NCI-H748 (cell line): Measurements from ENCODE around the gene FAU.
A peak's percentile ranks its signal among the peaks of the same experiment; 100 is the strongest.

Experiments used
- DNase-seq: peaks from one replicate; lab custom pipeline; 2025; ENCODE audit not compliant: unreplicated experiment; lab: John Stamatoyannopoulos, UW

FAU gene

DNA sequence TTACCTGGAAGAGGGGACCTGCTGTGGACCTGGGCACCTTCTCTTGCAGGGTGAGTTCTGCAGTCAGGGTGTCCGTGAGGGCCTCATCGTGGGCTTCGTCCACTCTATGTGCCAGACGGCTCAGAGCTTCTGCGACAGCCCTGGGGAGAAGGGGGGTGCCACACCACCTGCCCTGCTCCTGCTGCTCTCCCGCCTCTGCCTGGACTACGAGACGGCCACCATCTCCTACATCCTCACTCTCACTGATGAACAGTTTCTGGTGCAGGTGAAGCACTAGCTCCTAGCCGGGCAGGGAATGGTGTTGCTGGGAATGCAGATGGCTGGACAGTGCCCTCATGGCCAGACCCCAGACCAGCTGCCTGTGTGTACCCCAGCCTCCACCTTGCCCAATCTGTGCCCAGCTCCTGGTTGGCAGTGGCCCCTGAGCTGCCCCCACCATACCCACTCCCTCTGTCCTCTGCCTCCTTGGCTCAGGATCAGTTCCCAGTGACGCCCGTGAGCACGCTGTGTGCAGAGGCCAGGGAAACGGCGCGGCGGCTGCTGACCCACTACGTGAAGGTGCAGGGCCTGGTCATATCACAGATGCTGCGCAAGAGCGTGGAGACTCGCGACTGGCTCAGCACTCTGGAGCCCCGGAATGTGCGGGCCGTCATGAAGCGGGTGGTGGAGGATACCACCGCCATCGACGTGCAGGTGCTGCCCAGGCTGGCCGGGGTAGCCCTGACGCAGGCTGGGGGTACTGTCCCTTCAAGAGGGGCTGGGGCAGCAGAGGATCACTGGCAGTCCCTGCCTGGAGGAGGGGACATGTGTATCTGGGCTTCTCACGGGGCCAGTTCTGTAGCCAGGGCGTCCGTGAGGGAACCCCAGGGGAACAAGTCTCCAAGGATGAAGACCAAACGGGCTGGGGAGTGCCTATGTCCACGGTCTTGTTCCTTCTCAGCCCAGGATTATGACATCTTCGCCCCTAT is 12.4 kb downstream of the FAU start:
- no peak for DNase-seq

DNA sequence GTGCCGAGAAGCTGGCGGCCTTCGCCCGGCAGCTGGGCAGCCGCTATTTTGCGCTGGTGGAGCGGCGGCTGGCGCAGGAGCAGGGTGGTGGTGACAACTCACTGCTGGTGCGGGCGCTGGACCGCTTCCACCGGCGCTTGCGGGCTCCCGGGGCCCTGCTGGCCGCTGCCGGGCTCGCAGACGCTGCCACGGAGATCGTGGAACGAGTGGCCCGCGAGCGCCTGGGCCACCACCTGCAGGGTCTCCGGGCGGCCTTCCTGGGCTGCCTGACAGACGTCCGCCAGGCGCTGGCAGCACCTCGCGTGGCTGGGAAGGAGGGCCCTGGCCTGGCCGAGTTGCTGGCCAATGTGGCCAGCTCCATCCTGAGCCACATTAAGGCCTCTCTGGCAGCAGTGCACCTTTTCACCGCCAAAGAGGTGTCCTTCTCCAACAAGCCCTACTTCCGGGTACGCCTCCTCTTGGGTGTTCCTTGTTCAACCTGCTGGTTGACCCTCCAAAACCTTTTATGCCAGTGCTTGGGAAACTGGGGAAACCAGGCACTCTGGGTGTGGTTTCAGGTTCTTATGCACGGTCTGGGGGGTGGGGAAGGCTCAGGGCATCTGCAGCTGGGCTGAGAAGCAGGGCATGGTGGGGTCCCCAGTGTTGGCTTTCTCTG is 13.3 kb downstream of the FAU start:
- no peak for DNase-seq

DNA sequence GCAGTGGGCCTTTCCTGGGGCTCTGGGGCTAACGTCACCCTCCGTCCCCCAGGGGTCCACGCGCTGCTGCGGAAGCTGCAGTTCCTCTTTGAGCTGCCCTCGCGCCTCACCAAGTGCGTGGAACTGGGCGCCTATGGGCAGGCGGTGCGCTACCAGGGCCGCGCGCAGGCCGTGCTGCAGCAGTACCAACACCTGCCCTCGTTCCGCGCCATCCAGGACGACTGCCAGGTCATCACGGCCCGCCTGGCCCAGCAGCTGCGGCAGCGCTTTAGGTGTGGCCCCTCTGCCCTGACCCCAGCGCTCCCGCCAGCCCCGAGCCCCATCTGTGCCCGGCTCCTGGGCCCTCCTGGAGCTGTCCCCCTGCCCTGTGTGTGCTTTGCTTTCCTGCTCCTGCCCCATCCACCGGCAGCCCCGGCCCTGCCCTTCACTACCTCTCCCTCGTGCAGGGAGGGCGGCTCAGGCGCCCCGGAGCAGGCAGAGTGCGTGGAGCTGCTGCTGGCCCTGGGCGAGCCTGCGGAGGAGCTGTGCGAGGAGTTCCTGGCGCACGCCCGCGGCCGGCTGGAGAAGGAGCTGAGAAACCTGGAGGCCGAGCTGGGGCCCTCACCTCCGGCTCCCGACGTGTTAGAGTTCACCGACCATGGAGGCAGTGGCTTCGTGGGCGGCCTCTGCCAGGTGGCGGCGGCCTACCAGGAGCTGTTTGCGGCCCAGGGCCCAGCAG is 14.0 kb downstream of the FAU start:
- DNase-seq: no peak

- no peak for DNase-seq
Observed at GRCh38 chr11:65107078-65107477, 14.9 kb downstream of the FAU start.

- no peak for DNase-seq
Observed at GRCh38 chr11:65104628-65105027, 17.3 kb downstream of the FAU start.

GRCh38 chr11:65103476-65103875 is 18.5 kb downstream of the FAU start:
- no peak for DNase-seq

DNA sequence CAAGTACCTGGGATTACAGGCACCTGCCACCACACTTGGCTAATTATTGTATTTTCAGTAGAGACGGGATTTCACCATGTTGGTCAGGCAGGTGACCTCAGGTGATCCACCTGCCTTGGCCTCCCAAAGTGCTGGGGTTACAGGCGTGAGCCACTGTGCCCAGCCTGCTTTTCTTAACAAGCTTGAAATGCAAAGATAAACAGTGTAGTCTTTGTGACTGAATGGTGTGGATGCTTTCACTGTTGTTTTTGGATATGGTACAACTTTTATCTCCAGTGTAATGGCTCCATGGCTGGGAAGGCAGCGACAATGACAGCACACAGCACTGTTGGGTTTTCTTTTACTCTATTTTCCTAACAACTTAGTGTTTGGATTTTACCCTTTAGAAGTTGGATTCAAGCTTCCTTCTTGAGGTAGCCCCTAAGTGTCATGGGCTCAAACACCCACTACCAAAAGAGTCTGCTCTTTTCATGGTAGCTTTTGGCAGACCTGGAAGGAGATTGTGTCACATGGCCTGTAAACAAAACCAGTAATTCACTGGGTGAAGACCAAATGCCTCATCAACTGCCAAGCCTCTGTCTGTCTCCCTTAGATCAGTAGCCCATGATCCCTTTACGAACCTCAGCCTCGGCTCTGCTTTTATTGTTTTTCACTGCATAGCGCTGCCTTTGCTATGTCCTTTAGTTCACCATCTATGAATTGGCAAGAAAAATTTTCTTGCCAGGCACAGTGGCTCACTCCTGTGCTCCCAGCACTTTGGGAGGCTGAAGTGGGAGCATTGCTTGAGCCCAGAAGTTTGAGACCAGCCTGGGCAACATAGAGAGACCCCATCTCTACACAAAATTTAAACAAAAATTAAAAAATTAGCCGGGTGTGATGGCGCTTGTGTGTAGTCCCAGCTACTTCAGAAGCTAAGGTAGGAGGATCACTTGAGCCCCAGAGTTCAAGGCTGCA is 19.5 kb downstream of the FAU start:
- DNase-seq: no peak

DNA sequence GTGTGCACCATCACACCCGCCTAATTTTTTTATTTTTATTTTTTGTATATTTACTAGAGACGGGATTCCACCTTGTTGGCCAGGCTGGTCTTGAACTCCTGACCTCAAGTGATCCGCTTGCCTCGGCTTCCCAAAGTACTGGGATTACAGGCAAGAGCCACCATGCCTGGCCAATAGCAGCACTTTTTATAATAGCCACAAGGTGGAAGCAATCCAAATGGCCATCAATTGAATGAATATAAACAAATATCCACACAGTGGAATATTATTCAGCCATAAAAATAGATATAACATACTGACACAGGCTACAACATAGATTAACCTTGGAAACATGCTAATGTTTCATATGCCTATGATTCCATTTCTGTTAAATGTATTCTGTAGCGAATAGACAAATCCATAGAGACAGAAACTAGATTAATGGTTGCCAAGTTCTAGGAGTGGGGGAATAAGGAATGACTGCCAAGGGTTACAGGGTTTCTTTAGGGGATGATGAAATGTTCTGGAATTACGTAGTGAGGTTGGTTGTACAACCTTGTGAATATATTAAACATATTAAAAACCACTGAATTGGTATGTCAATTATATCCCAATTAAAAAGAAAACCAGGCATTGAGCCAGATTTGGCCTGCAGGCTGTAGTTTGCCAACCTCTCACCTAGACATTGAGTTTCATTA is 21.1 kb downstream of the FAU start:
- DNase-seq: no peak

- DNase-seq: no peak
Observed at GRCh38 chr11:65096926-65097325, 25.0 kb downstream of the FAU start.

GRCh38 chr11:65095974-65096806 is 25.7 kb downstream of the FAU start, which contains the start of gene VPS51:
TSS of gene VPS51 (plus strand) at chr11:65096214. CDS start at chr11:65096251, 37 bp downstream.
- peak; percentile 93 for DNase-seq

GRCh38 chr11:65095427-65095826 is 26.5 kb downstream of the FAU start:
- no peak for DNase-seq

DNA sequence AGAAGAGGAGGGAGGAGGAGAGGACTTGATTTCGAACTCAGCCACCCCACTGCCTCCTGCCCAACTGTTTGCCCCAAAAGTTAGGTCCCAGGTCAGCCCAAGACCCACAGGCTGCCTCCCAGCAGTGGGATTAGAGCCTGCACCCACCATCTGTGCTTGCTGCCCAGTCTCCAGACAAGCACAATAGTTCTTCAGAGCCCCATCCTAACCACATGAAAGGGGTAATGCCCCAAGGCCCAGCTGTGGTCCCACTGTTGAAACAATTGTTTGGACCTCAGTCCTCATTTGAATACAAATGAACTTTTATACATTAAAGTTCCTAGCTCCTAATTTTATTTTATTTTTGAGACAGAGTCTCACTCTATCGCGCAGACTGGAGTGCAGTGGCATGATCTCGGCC is 31.3 kb downstream of the FAU start:
- DNase-seq: no peak

GRCh38 chr11:65089621-65090020 is 32.3 kb downstream of the FAU start:
- no peak for DNase-seq

- DNase-seq: no peak
Observed at GRCh38 chr11:65087827-65088226, 34.1 kb downstream of the FAU start.

- no peak for DNase-seq
Observed at GRCh38 chr11:65087216-65087615, 34.7 kb downstream of the FAU start.

DNA sequence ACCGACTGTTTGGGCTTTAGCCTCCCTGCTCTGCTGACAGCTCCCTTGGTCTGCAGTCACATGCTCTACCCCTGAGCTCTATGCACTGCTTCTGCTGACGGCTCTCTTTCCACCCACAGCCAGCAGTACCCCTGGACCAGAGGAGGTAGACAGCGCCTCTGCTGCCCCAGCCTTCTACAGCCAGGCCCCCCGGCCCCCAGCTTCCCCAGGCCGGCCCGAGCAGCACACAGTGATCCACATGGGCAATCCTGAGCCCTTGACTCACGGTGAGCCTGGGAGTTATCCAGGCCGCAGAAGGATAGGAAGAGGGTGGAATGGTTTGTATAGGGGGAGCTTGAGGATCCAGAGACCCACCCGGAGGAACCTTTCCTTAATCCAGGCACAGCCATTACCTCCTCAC is 35.1 kb downstream of the FAU start:
- DNase-seq: no peak

- no peak for DNase-seq
Observed at GRCh38 chr11:65085446-65085845, 36.5 kb downstream of the FAU start.

DNA sequence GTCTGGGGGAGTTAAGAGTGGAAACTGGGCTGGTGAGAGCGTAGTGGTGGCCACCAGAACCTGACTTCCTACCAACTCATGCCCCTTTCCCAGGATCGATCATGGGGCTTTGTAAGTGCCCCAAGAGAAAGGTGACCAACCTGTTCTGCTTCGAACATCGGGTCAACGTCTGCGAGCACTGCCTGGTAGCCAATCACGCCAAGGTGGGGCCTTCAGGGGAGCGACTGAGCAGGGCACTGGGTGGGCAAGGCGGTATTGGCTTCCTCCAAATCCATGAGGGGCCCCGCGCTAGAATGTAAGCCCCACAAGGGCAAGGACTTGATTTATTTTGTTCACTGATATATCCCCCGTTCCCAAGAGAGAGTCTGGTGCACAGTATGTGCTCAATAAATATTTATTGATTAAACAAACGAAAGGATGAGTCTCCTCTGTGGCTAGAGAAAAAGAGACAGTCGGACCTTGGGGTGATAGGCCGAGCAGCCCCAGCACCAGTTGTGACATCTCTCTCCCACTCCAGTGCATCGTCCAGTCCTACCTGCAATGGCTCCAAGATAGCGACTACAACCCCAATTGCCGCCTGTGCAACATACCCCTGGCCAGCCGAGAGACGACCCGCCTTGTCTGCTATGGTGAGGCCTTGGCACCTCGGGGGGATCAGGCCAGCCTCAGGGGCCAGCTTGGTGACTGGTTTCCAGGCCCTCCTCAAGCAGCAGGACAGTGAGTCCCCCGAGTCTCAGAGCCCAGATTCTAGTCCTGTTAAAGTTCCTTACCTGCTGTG is 37.1 kb downstream of the FAU start:
- no peak for DNase-seq
